Sigmoid colon (tissue), 4 donors: ENCODE measurements around the gene SAMHD1.

ENCODE experiments used
- EP300 ChIP-seq, 4 donors: sonication (generic); formaldehyde crosslinking; IDR thresholded peaks; one replicate each; pipeline ENCODE4 v1.6.1; 2017; ENCODE audit warnings: antibody characterized with exemption in 4 of 4
- POLR2AphosphoS5 ChIP-seq, 4 donors: sonication (generic); formaldehyde crosslinking; IDR thresholded peaks; one replicate each; pipeline ENCODE4 v1.6.1; 2017; ENCODE audit warnings: antibody characterized with exemption in 4 of 4
- TF ChIP-seq, protein P1 (sequence below), 4 experiments: fragments of 450-650 bp in 3 of 4; fragments of 200-600 bp in 1 of 4; IDR thresholded peaks; one replicate each; pipeline ENCODE4 v1.5.1; 2016 to 2019; ENCODE audit warnings: antibody characterized with exemption in 4 of 4, mild to moderate bottlenecking in 3 of 4, moderate library complexity in 2 of 4

DNA sequence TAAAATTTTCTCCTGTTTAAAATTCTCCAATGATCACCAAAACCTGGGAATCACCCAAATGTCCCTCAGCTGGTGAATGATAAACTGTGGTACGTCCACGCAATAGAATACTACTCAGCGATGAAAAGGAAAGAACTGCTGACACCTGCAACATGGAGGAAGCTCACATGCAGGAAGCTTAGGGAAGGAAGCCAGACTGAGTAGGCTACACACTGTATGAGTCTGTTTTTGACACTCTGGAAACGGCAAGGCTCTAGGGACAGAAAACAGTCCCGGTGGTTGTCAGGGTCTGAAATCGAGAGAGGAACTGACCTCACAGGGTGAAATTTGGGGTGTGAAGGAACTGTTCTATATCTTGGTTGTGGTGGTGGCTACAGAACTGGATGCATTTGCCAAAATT lies 100.7 kb downstream of the SAMHD1 start:
- TF ChIP-seq, protein P1, sequence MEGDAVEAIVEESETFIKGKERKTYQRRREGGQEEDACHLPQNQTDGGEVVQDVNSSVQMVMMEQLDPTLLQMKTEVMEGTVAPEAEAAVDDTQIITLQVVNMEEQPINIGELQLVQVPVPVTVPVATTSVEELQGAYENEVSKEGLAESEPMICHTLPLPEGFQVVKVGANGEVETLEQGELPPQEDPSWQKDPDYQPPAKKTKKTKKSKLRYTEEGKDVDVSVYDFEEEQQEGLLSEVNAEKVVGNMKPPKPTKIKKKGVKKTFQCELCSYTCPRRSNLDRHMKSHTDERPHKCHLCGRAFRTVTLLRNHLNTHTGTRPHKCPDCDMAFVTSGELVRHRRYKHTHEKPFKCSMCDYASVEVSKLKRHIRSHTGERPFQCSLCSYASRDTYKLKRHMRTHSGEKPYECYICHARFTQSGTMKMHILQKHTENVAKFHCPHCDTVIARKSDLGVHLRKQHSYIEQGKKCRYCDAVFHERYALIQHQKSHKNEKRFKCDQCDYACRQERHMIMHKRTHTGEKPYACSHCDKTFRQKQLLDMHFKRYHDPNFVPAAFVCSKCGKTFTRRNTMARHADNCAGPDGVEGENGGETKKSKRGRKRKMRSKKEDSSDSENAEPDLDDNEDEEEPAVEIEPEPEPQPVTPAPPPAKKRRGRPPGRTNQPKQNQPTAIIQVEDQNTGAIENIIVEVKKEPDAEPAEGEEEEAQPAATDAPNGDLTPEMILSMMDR (IDR thresholded peaks at IDR 0.05) = no peak
- TF ChIP-seq POLR2AphosphoS5 (IDR thresholded peaks at IDR 0.05) (no peak), EP300 (IDR thresholded peaks at IDR 0.05) (no peak)
